Stomach smooth muscle (tissue), 2 donors: Measurements from ENCODE around the gene FAM170B.

Experiments used
- H3K27ac ChIP-seq: one replicate; pipeline ENCODE4 v1.7.0; 2013; ENCODE audit warnings: mild to moderate bottlenecking, low read length, inconsistent platforms
- H3K27me3 ChIP-seq, 2 donors: one replicate each; pipeline ENCODE4 v1.7.0; 2013; ENCODE audit warnings: low read length in 2 of 2; ENCODE audit not compliant: insufficient read depth in 2 of 2, control insufficient read depth in 1 of 2
- H3K36me3 ChIP-seq, 2 donors: one replicate each; pipeline ENCODE4 v1.7.0; 2013; ENCODE audit warnings: low read length in 2 of 2; ENCODE audit not compliant: control insufficient read depth in 2 of 2, insufficient read depth in 2 of 2
- H3K4me1 ChIP-seq: one replicate; pipeline ENCODE4 v1.7.0; 2013; ENCODE audit warnings: low read length; ENCODE audit not compliant: control insufficient read depth, insufficient read depth
- H3K4me3 ChIP-seq, 2 donors: one replicate each; pipeline ENCODE4 v1.7.0; 2013; ENCODE audit warnings: low read length in 2 of 2
- H3K9ac ChIP-seq, 2 donors: one replicate each; pipeline ENCODE4 v1.7.0; 2013; ENCODE audit warnings: low read length in 2 of 2, mild to moderate bottlenecking in 1 of 2
- H3K9me3 ChIP-seq, 2 donors: one replicate each; pipeline ENCODE4 v1.7.0; 2013; ENCODE audit warnings: low read length in 2 of 2; ENCODE audit not compliant: control insufficient read depth in 2 of 2
- donor health status: healthy.
- donor health status: Pancreatic carcinoma.

The FAM170B gene

DNA sequence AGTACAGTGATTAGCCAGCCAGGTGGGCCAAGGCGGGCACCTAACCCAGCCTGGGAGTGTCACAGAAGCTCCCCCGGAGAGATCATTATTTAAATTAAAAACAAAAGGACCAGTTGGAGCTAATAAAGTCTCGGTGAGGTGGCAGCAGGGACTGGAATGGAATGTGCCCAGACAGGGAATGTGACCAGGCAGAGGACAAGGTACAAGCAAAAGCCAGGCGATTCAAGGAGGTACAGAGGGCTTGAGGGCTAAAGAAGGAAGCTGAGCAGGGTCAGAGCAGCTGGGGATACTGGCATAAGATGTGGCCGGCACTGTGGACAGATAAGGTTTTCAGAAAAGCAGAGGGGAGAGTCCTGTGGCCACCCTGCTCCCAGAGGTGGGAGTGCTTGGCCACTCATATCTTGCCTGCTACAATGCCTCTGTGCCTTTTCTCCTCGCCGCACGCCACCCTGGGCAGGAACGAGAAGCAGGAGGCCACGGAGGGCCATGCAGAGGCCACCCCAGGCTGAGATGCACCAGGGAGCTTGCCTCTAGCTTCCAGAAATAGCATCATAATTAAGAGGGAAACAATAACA lies 41.2 kb upstream of the FAM170B start:
- peaks cover 8% of the 10 kb centered on the region for H3K4me1 ChIP-seq
- no peak overlapping the region for H3K9ac ChIP-seq
- no peaks in the 10 kb centered on the region for H3K9me3 ChIP-seq
- H3K36me3 ChIP-seq, result no peaks in the 10 kb centered on the region
- H3K27me3 ChIP-seq, result peaks cover 0 to 2% of the 10 kb centered on the region in 2 donors
- H3K27ac ChIP-seq, result no peak overlapping the region
- no peak overlapping the region for H3K4me3 ChIP-seq

GRCh38 chr10:49174261-49174925 lies 40.6 kb upstream of the FAM170B start:
- H3K27ac ChIP-seq, result no peak overlapping the region
- H3K36me3 ChIP-seq, result no peaks in the 10 kb centered on the region
- H3K4me3 ChIP-seq, result no peak overlapping the region
- H3K27me3 ChIP-seq, result peaks cover 0 to 2% of the 10 kb centered on the region in 2 donors
- peaks cover 8% of the 10 kb centered on the region for H3K4me1 ChIP-seq
- no peaks in the 10 kb centered on the region for H3K9me3 ChIP-seq
- no peak overlapping the region for H3K9ac ChIP-seq

- no peak overlapping the region for H3K27ac ChIP-seq
- H3K9me3 ChIP-seq, result no peaks in the 10 kb centered on the region
- H3K36me3 ChIP-seq, result no peaks in the 10 kb centered on the region
- peaks cover 8% of the 10 kb centered on the region for H3K4me1 ChIP-seq
- no peak overlapping the region for H3K4me3 ChIP-seq
- H3K27me3 ChIP-seq, result peaks cover 0 to 2% of the 10 kb centered on the region in 2 donors
- H3K9ac ChIP-seq, result no peak overlapping the region
Observed at GRCh38 chr10:49173853-49174252, 40.0 kb upstream of the FAM170B start.

DNA sequence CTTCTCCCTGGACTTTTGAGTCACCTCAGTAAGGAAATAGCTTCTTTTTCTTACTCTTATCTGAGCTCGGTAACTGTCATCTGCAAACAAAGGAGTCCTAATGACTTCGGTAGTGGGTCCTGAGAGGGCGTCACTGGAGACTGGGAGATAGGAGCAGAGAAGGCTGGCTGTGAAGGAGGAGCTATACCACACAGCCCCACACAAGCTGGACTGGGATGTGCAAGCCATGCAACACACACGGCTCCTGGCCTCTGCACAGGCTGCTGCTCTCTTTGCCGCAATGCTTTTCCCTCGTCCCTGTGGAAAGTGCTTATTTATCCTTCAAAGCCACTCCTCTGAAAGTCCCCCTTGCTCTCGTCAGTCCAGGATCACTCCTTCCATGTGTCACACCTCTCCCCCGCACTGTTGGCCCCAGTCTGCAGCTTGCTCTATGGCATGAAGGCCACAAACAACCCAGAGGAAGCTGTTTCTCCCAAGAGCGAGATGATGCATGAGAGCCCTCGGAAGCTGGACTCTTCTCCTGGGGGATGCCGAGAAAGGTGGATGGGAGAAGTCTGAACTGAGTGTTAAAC lies 39.5 kb upstream of the FAM170B start:
- H3K9me3 ChIP-seq, result no peaks in the 10 kb centered on the region

GRCh38 chr10:49172777-49173132 lies 38.9 kb upstream of the FAM170B start:
- H3K9me3 ChIP-seq, result no peaks in the 10 kb centered on the region
- peaks cover 7% of the 10 kb centered on the region for H3K4me1 ChIP-seq
- no peak overlapping the region for H3K9ac ChIP-seq
- no peak overlapping the region for H3K27ac ChIP-seq
- H3K27me3 ChIP-seq, result peaks cover 0 to 2% of the 10 kb centered on the region in 2 donors
- H3K4me3 ChIP-seq, result no peak overlapping the region
- H3K36me3 ChIP-seq, result no peaks in the 10 kb centered on the region

More for the DNA sequence above, 39.5 kb upstream of the FAM170B start:
- Histone ChIP-seq H3K9ac (no peak overlapping the region), H3K36me3 (no peaks in the 10 kb centered on the region), H3K27me3 (peaks cover 0 to 2% of the 10 kb centered on the region in 2 donors), H3K27ac (no peak overlapping the region), H3K4me3 (no peak overlapping the region), H3K4me1 (peaks cover 8% of the 10 kb centered on the region)

DNA sequence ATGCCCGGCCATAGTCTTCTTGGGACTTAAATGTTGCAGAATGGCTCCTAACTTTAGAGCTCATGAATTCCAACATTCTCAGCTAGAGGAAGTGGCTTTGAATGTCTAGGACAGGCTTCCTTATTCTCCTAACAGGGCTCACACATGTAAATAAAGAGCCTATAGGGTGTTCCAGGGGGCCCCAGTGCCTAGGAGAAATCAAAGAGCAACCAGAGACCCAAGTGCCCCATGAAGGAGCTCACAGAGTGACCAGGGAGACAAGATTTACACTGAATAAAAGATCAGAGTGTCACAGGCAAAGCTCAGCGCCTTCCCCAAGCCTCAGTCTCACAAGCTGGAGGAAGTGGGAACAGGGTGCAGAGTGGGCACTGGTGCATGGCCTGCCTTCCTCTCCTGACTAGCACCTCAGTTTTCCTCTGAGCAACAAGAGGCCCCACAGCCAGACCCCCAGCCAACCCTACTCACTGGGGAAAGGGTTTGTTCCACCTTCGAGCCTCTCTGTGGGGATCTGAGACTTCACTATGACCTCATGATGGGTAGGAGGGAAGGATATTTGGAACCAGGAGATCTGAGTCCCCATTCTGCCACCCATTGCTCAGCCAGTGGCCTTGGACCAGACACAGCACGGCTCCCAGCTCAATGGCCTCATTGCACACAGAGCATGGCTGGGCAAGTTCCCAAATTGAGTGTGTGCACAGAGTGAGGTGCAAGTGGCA lies 38.4 kb upstream of the FAM170B start:
- Histone ChIP-seq H3K9me3 (no peaks in the 10 kb centered on the region), H3K27me3 (peaks cover 0 to 2% of the 10 kb centered on the region in 2 donors), H3K36me3 (no peaks in the 10 kb centered on the region), H3K4me1 (peaks cover 4% of the 10 kb centered on the region), H3K9ac (no peak overlapping the region), H3K4me3 (no peak overlapping the region), H3K27ac (no peak overlapping the region)

DNA sequence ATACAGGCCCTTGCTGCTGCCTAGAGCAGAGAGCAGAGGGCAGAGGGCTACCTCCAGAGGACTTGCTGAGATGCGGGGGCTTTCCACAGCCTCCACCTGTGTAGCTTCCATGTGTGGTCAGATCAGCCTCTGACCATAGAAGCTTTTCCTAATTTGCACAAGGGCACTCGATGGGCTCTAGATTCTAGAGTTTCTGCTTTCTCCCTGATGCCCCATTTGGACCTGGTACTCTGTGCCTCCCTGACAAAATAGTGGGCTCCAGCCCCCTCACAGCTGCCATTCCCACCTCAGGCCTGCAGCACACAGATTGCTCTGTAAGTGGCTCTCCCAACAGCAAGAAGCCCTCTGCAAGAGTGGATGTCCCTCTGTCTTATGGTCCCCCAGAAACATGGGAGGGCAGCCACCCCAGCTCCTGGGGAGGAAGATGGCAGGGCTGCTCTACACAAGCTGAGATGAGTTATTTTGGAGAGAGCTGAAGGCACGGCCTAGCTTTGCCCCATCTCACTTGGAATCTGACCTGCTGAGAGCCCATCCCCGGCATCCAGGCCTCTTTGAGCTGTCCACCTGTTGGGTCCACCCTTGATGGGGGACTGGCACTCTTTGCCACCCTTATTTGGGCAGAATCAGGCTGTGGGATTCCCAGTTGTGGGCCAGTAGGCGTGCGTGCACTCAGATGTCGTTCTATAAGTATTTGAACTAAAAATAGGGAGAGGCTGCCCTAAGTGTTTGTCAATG lies 37.7 kb upstream of the FAM170B start:
- no peaks in the 10 kb centered on the region for H3K36me3 ChIP-seq
- H3K27ac ChIP-seq, result no peak overlapping the region
- H3K4me1 ChIP-seq, result no peaks in the 10 kb centered on the region
- no peaks in the 10 kb centered on the region for H3K9me3 ChIP-seq
- H3K27me3 ChIP-seq, result peaks cover 0 to 2% of the 10 kb centered on the region in 2 donors
- no peak overlapping the region for H3K9ac ChIP-seq
- no peak overlapping the region for H3K4me3 ChIP-seq

DNA sequence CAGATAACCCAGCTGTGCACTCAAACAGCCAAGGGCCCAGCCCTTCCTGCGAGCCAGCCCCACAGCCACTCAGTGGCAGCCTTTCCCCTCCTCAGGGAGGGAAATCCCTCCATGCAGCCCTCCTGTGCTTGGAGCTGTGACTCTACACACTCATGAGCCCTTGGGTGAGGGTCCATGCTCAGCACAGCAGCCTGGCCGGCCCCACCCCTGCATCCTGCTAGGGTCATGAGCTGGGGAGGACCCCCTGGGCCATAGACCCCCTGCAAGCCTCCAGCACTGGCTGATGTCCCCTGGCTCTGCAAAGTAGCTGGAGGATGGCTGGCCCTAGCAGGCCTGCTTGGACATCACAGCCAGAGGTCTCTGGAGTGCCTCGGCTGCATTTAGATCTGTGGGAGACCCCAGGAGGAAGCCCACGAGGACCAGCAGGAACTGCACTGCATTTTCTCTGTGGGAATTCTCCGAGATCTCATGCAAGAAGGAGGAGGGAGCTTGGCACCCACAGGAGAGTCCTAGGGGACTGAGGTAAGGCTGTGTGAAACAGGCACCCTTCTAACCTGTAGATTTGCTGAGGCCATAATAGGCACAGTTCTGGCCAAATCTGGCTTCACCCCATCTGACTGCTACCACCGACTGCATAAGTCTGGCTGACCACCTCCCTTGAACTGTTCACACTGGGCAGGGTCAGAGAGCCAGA lies 37.0 kb upstream of the FAM170B start:
- Histone ChIP-seq H3K27ac (no peak overlapping the region), H3K27me3 (peaks cover 0 to 2% of the 10 kb centered on the region in 2 donors), H3K36me3 (no peaks in the 10 kb centered on the region), H3K4me1 (no peaks in the 10 kb centered on the region), H3K9me3 (no peaks in the 10 kb centered on the region), H3K9ac (no peak overlapping the region), H3K4me3 (no peak overlapping the region)

DNA sequence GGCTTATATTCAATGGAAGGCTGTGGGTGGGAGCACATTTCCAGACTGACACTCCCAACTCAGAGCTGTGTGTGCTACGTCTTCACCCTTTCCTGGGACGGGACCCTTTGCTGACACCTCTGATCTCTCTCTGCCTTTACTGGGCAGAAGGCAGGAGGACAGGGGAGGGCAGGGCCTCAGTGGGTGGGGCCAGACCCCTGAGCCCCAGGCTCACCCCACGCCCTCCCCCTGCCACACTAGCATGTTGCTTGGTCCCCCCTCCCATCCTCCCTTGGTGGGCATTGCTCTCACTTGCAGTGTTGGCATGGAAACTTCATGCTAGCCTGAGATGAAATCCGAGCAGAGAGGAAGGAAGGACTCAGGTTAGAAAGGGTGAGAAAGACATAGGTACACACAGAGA lies 36.0 kb upstream of the FAM170B start:
- no peak overlapping the region for H3K27ac ChIP-seq
- H3K4me1 ChIP-seq, result no peaks in the 10 kb centered on the region
- peaks cover 0 to 1% of the 10 kb centered on the region in 2 donors for H3K27me3 ChIP-seq

More for the DNA sequence above, 36.0 kb upstream of the FAM170B start:
- Histone ChIP-seq H3K9me3 (no peaks in the 10 kb centered on the region), H3K36me3 (no peaks in the 10 kb centered on the region), H3K4me3 (no peak overlapping the region), H3K9ac (no peak overlapping the region)
